GM23248 (cell line): ENCODE data around the gene NINL. TPM values are rescaled to one million over a fixed set of nuclear protein-coding genes. Genes with fewer than 3 reads are reported as not detected.

ENCODE experiments used
- DNase-seq: peaks from one replicate; pipeline ENCODE4 v3.0.0-alpha.2; 2015
- H2AFZ ChIP-seq: fragments of 200-600 bp; sonication (generic); 2 replicates; pipeline ENCODE4 v1.6.1; 2016; ENCODE audit warnings: antibody characterized with exemption
- H3F3A ChIP-seq: fragments of 200-600 bp; sonication (generic); 2 replicates; pipeline ENCODE4 v1.6.1; 2016; ENCODE audit warnings: mild to moderate bottlenecking, antibody characterized with exemption, mixed run types; ENCODE audit not compliant: insufficient read depth
- H3K27ac ChIP-seq: fragments of 200-600 bp; sonication (generic); 2 replicates; pipeline ENCODE4 v1.5.1; 2016; ENCODE audit warnings: mild to moderate bottlenecking
- H3K27me3 ChIP-seq: fragments of 200-600 bp; sonication (generic); replicated peaks from 2 replicates; pipeline ENCODE4 v1.6.1; 2016; ENCODE audit warnings: mild to moderate bottlenecking; ENCODE audit not compliant: insufficient read depth
- H3K36me3 ChIP-seq: fragments of 200-600 bp; sonication (generic); 2 replicates; pipeline ENCODE4 v1.6.1; 2016; ENCODE audit warnings: low read depth, mild to moderate bottlenecking
- H3K4me1 ChIP-seq: fragments of 200-600 bp; sonication (generic); 2 replicates; pipeline ENCODE4 v1.6.1; 2016; ENCODE audit warnings: mild to moderate bottlenecking; ENCODE audit not compliant: insufficient read depth
- H3K4me2 ChIP-seq: fragments of 200-600 bp; sonication (generic); one replicate; pipeline ENCODE4 v1.6.1; 2016; ENCODE audit warnings: mild to moderate bottlenecking; ENCODE audit not compliant: unreplicated experiment
- H3K4me3 ChIP-seq: fragments of 200-600 bp; sonication (generic); 2 replicates; pipeline ENCODE4 v1.5.1; 2016; ENCODE audit warnings: mild to moderate bottlenecking
- H3K79me2 ChIP-seq: fragments of 200-600 bp; sonication (generic); 2 replicates; pipeline ENCODE4 v1.6.1; 2016; ENCODE audit warnings: mild to moderate bottlenecking; ENCODE audit not compliant: insufficient read depth
- H3K9ac ChIP-seq: fragments of 200-600 bp; sonication (generic); 2 replicates; pipeline ENCODE4 v1.6.1; 2016; ENCODE audit warnings: mild to moderate bottlenecking
- H3K9me2 ChIP-seq: fragments of 200-600 bp; sonication (generic); 2 replicates; pipeline ENCODE4 v1.6.1; 2016; ENCODE audit warnings: mixed run types, mild to moderate bottlenecking, moderate library complexity; ENCODE audit not compliant: insufficient read depth
- H3K9me3 ChIP-seq: fragments of 200-600 bp; sonication (generic); one replicate; pipeline ENCODE4 v1.6.1; 2017; ENCODE audit warnings: low read depth
- H4K20me1 ChIP-seq: fragments of 200-600 bp; sonication (generic); 2 replicates; pipeline ENCODE4 v1.6.0; 2016; ENCODE audit not compliant: insufficient read depth
- EZH2 ChIP-seq: fragments of 200-600 bp; sonication (generic); IDR thresholded peaks from 2 replicates; pipeline ENCODE4 v1.6.1; 2018; ENCODE audit warnings: antibody characterized with exemption, mild to moderate bottlenecking; ENCODE audit not compliant: insufficient read depth, poor library complexity, severe bottlenecking
- EZH2phosphoT487 ChIP-seq: fragments of 200-600 bp; sonication (generic); IDR thresholded peaks from 2 replicates; pipeline ENCODE4 v1.6.1; 2018; ENCODE audit warnings: antibody characterized with exemption, moderate library complexity, mild to moderate bottlenecking, low read depth; ENCODE audit not compliant: insufficient read depth
- WGBS, 2 experiments: methylation state at CpG; one replicate each; pipeline ENCODE4 v1.1.6; 2015 to 2017; ENCODE audit warnings: low lambda C conversion rate in 2 of 2, low coverage in 1 of 2; ENCODE audit errors: missing lambda C conversion rate in 2 of 2; 5-methylcytosine and 5-hydroxymethylcytosine counted together
- in situ Hi-C: fragments of 300-500 bp; cut with MboI; formaldehyde crosslinking; loops from 2 replicates; pipeline ENCODE4 v1.15.0; 2020
- polyA plus RNA-seq: library from polyadenylated mRNA; unstranded; fragments of >200 nt; fragmentation: Nextera tagmentation; extraction: Ambion mirVana; gene quantifications from 2 replicates; pipeline ENCODE4 v1.2.1, GENCODE V29; 2016
- total RNA-seq: library from RNA; depleted of rRNA; stranded (reverse); fragments of >200 nt; shearing (Covaris generic); gene quantifications from 2 replicates; pipeline ENCODE4 v1.2.3, GENCODE V29; 2014

NINL gene
- total and polyA plus RNA-seq, 2 experiments from 2014 or later, result 1.9 to 3.4 TPM

- Histone ChIP-seq H2AFZ (no peak overlapping the region), H4K20me1 (no peaks in the 10 kb centered on the region), H3K4me1 (peaks cover 16% of the 10 kb centered on the region), H3K4me2 (peak overlapping the region; percentile 43), H3F3A (peaks cover 17% of the 10 kb centered on the region), H3K27ac (peak overlapping the region; percentile 58), H3K9me2 (no peaks in the 10 kb centered on the region), H3K4me3 (no peak overlapping the region), H3K36me3 (no peaks in the 10 kb centered on the region), H3K9ac (peak overlapping the region; percentile 18; the same call in 1 of the 2 replicates), H3K27me3 (no peaks in the 10 kb centered on the region), H3K79me2 (0 out of 2 replicates have a peak, but pooled peaks cover 3% of the 10 kb centered on the region), H3K9me3 (no peaks in the 10 kb centered on the region)
- WGBS, 2 experiments, result 33 to 36% methylated on average over 2 of the region's 2 CpGs
- no peak for TF ChIP-seq EZH2phosphoT487
- TF ChIP-seq EZH2, result no peak
- in situ Hi-C loops, result no loop called here
- DNase-seq, result peak; percentile 98
Measured at GRCh38 chr20:25525867-25526266, 59.5 kb downstream of the NINL start.

GRCh38 chr20:25525295-25525694 is 60.0 kb downstream of the NINL start:
- H3K4me3 ChIP-seq, result no peak overlapping the region
- no peaks in the 10 kb centered on the region for H3K9me3 ChIP-seq
- peak overlapping the region; percentile 58 for H3K27ac ChIP-seq
- H3F3A ChIP-seq, result peaks cover 17% of the 10 kb centered on the region
- H3K4me1 ChIP-seq, result peaks cover 16% of the 10 kb centered on the region
- TF ChIP-seq EZH2phosphoT487 (no peak), EZH2 (no peak)
- DNase-seq, result no peak
- in situ Hi-C loops, result no loop called here
- no peaks in the 10 kb centered on the region for H4K20me1 ChIP-seq
- H3K79me2 ChIP-seq, result 0 out of 2 replicates have a peak, but pooled peaks cover 3% of the 10 kb centered on the region
- no peaks in the 10 kb centered on the region for H3K36me3 ChIP-seq
- no peaks in the 10 kb centered on the region for H3K27me3 ChIP-seq
- no peaks in the 10 kb centered on the region for H3K9me2 ChIP-seq
- H2AFZ ChIP-seq, result no peak overlapping the region
- H3K4me2 ChIP-seq, result peak overlapping the region; percentile 7
- WGBS, 2 experiments, result 84 to 93% methylated on average over 6 of the region's 6 CpGs
- H3K9ac ChIP-seq, result peak overlapping the region; percentile 18; the same call in 1 of the 2 replicates

GRCh38 chr20:25521382-25521781 is 63.9 kb downstream of the NINL start:
- Histone ChIP-seq H2AFZ (no peak overlapping the region), H3K9me2 (no peaks in the 10 kb centered on the region), H3K9ac (no peak overlapping the region), H3K4me1 (peaks cover 11% of the 10 kb centered on the region), H3K9me3 (no peaks in the 10 kb centered on the region), H3F3A (peaks cover 12% of the 10 kb centered on the region), H3K36me3 (no peaks in the 10 kb centered on the region), H4K20me1 (no peaks in the 10 kb centered on the region), H3K4me2 (no peak overlapping the region), H3K4me3 (no peak overlapping the region), H3K79me2 (no peaks in the 10 kb centered on the region), H3K27ac (no peak overlapping the region), H3K27me3 (no peaks in the 10 kb centered on the region)
- no peak for DNase-seq
- TF ChIP-seq EZH2 (no peak), EZH2phosphoT487 (no peak)
- WGBS, 2 experiments, result 97 to 98% methylated on average over 2 of the region's 2 CpGs
- in situ Hi-C loops, result loop anchor here (25.0 kb wide), 2 partner anchors 341 to 534 kb away; partner anchors contain the start of gene APMAP

GRCh38 chr20:25517124-25517523 is 68.2 kb downstream of the NINL start:
- in situ Hi-C loops, result loop anchor here (25.0 kb wide), 2 partner anchors 345 to 530 kb away; partner anchors contain the start of gene APMAP
- no peaks in the 10 kb centered on the region for H3K79me2 ChIP-seq

More at GRCh38 chr20:25517124-25517523, 68.2 kb downstream of the NINL start:
- no peak overlapping the region for H2AFZ ChIP-seq
- no peak for DNase-seq
- no peaks in the 10 kb centered on the region for H3F3A ChIP-seq
- H3K9ac ChIP-seq, result no peak overlapping the region
- H3K9me2 ChIP-seq, result no peaks in the 10 kb centered on the region
- H3K27ac ChIP-seq, result no peak overlapping the region
- H3K27me3 ChIP-seq, result no peaks in the 10 kb centered on the region
- WGBS, 2 experiments, result 81 to 88% methylated on average over 3 of the region's 3 CpGs
- H4K20me1 ChIP-seq, result no peaks in the 10 kb centered on the region
- H3K36me3 ChIP-seq, result no peaks in the 10 kb centered on the region
- TF ChIP-seq EZH2phosphoT487, result no peak
- TF ChIP-seq EZH2, result no peak
- H3K4me1 ChIP-seq, result no peaks in the 10 kb centered on the region
- H3K4me2 ChIP-seq, result no peak overlapping the region
- no peak overlapping the region for H3K4me3 ChIP-seq
- H3K9me3 ChIP-seq, result no peaks in the 10 kb centered on the region
